ENCODE data around the gene AFF3.

- TF ChIP-seq CTCF (IDR thresholded peaks at IDR 0.05) (no peak), POLR2A (IDR thresholded peaks at IDR 0.05) (no peak), POLR2AphosphoS5 (IDR thresholded peaks at IDR 0.05) (no peak)
Observed at GRCh38 chr2:99971326-99971900, 171.0 kb downstream of the AFF3 start.

Measured in stomach (tissue), 4 donors.